ENCODE measurements around the gene KLHL29. TPM values are rescaled to one million over a fixed set of nuclear protein-coding genes. Genes with fewer than 3 reads are reported as not detected.

KLHL29 gene
- total RNA-seq, 1 experiment from 2014 or later, result 12.2 TPM

DNA sequence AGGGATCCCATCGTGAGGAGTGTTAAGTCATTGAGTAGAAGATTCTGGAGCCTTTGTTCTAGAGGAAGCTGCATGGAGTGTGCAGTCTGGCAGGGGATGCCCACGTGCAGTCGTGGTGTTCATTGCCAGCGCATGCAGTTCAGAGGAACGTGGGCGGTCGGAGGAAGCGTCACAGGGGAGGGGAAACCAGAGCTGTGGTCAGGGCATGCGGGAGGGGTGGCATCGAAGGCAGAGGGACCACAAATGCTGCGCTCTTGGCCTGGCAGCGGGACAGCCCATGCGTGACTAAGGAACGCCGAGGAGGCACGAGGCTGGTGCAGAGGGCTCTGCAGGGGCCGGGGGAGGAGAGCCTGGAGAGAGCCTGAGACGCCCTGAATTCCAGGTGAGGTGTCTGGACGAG lies 141.1 kb downstream of the KLHL29 start:
- no peak for DNase-seq (ENCODE audit: low spot score)
- Histone ChIP-seq H3K4me3 (ENCODE audit: low read depth, low read length, poor library complexity, severe bottlenecking) (no peak overlapping the region), H3K36me3 (ENCODE audit: insufficient read depth, low read length, poor library complexity, severe bottlenecking) (no peaks in the 10 kb centered on the region), H3K27ac (ENCODE audit: low read depth, low read length, poor library complexity, severe bottlenecking) (no peak overlapping the region), H3K27me3 (replicated peaks; ENCODE audit: insufficient read depth, low read depth, low read length, poor library complexity) (no peaks in the 10 kb centered on the region), H3K4me1 (ENCODE audit: insufficient read depth, low read length, poor library complexity, severe bottlenecking) (peaks cover 23% of the 10 kb centered on the region), H3K9me3 (ENCODE audit: low read depth, low read length, poor library complexity, severe bottlenecking) (no peaks in the 10 kb centered on the region)
- intact Hi-C loops (cut with micrococcal nuclease; ENCODE audit: unreplicated experiment), result no loop called here
- BruUV-seq (replicated peaks), result no TSS peak
- ChIA-PET CTCF (no interaction called here), POLR2A (ENCODE audit: low non-redundant PET) (no interaction called here)
- TF ChIP-seq EZH2 (IDR thresholded peaks at IDR 0.05; ENCODE audit: borderline replicate concordance, low read depth, low read length, poor library complexity, severe bottlenecking), result no peak
- TF ChIP-seq, protein P1, sequence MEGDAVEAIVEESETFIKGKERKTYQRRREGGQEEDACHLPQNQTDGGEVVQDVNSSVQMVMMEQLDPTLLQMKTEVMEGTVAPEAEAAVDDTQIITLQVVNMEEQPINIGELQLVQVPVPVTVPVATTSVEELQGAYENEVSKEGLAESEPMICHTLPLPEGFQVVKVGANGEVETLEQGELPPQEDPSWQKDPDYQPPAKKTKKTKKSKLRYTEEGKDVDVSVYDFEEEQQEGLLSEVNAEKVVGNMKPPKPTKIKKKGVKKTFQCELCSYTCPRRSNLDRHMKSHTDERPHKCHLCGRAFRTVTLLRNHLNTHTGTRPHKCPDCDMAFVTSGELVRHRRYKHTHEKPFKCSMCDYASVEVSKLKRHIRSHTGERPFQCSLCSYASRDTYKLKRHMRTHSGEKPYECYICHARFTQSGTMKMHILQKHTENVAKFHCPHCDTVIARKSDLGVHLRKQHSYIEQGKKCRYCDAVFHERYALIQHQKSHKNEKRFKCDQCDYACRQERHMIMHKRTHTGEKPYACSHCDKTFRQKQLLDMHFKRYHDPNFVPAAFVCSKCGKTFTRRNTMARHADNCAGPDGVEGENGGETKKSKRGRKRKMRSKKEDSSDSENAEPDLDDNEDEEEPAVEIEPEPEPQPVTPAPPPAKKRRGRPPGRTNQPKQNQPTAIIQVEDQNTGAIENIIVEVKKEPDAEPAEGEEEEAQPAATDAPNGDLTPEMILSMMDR (conservative IDR thresholded peaks at IDR 0.05; ENCODE audit: low read depth, low read length), result no peak

DNA sequence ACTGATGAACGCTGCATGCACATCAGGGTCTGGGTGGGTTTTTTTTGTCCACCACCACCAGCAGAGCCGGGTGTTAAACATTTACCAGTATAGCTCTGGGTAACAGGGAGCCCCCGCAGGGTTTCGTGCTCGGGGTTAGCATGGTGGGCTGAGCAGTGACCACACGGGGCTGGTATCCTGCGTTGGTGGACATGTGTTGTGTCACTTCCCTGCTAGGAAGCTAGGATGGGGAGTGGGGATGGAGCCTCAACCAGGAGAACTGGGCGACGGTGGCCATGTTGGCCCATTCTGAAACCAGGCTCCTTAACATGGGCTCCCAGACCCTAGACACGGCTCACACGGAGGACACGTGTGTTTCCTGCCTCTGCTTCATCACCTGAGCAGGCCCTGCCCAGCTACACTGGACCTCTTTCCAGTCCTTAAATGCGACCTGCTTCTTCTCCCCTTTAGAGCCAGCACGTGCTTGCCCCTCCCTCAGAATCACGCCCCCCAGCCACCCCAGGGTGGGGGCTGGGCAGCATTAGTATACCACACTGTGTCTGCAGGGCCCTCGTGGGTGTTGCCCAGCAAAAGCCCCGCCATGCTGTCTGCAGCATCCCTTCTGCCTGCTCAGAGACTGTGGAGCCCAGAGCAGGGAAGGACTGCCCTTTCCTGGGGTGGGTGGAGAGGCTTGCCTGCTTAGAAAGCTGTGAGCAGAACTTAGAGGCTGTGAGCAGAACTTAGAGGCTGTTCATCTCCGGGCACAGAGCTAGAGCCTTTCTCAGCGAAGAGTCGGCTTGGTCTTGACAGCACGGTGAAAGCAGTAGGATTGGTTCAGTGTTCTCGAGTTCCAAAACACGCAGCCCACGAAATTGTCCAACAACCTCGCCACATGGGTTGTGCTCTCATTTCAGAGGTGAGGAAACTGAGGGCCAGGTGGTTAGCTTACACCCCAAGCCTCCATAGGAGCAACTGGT lies 142.1 kb downstream of the KLHL29 start:
- H3K27ac ChIP-seq (ENCODE audit: low read depth, low read length, poor library complexity, severe bottlenecking), result no peak overlapping the region
- no TSS peak for BruUV-seq (replicated peaks)
- intact Hi-C loops (cut with micrococcal nuclease; ENCODE audit: unreplicated experiment), result no loop called here
- POLR2A ChIA-PET (ENCODE audit: low non-redundant PET), result no interaction called here
- CTCF ChIA-PET, result no interaction called here
- H3K36me3 ChIP-seq (ENCODE audit: insufficient read depth, low read length, poor library complexity, severe bottlenecking), result no peaks in the 10 kb centered on the region
- H3K9me3 ChIP-seq (ENCODE audit: low read depth, low read length, poor library complexity, severe bottlenecking), result no peaks in the 10 kb centered on the region
- TF ChIP-seq, protein P1 (conservative IDR thresholded peaks at IDR 0.05; ENCODE audit: low read depth, low read length), result no peak
- TF ChIP-seq EZH2 (IDR thresholded peaks at IDR 0.05; ENCODE audit: borderline replicate concordance, low read depth, low read length, poor library complexity, severe bottlenecking), result no peak
- H3K4me3 ChIP-seq (ENCODE audit: low read depth, low read length, poor library complexity, severe bottlenecking), result no peak overlapping the region
- H3K4me1 ChIP-seq (ENCODE audit: insufficient read depth, low read length, poor library complexity, severe bottlenecking), result peaks cover 28% of the 10 kb centered on the region
- H3K27me3 ChIP-seq (replicated peaks; ENCODE audit: insufficient read depth, low read depth, low read length, poor library complexity), result no peaks in the 10 kb centered on the region
- no peak for DNase-seq (ENCODE audit: low spot score)

DNA sequence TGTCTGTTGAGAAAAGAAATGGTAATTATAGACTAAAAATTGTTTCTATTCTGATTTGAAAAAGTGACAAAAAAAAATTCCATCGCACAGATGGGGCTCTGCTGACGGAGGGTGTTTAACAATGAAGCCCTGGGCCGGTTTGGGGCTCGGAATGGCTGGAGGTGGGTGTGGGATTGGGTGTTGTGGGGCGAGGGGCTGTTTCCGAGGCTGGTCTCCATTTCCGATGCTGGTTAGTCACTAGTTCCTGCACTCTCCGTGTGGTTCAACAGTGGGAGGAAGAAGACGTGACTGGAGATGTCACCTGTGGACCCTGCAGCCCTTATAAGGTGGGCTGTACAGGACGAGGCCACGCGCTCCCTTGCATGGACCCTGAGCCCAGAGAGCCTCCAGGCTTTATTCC lies 143.2 kb downstream of the KLHL29 start:
- no peaks in the 10 kb centered on the region for H3K36me3 ChIP-seq (ENCODE audit: insufficient read depth, low read length, poor library complexity, severe bottlenecking)

More for the DNA sequence above, 143.2 kb downstream of the KLHL29 start:
- intact Hi-C loops (cut with micrococcal nuclease; ENCODE audit: unreplicated experiment), result no loop called here
- no TSS peak for BruUV-seq (replicated peaks)
- H3K27me3 ChIP-seq (replicated peaks; ENCODE audit: insufficient read depth, low read depth, low read length, poor library complexity), result no peaks in the 10 kb centered on the region
- no peak overlapping the region for H3K27ac ChIP-seq (ENCODE audit: low read depth, low read length, poor library complexity, severe bottlenecking)
- ChIA-PET CTCF (no interaction called here), POLR2A (ENCODE audit: low non-redundant PET) (no interaction called here)
- H3K4me1 ChIP-seq (ENCODE audit: insufficient read depth, low read length, poor library complexity, severe bottlenecking), result peaks cover 35% of the 10 kb centered on the region
- TF ChIP-seq, protein P1 (conservative IDR thresholded peaks at IDR 0.05; ENCODE audit: low read depth, low read length), result no peak
- no peak for TF ChIP-seq EZH2 (IDR thresholded peaks at IDR 0.05; ENCODE audit: borderline replicate concordance, low read depth, low read length, poor library complexity, severe bottlenecking)
- no peaks in the 10 kb centered on the region for H3K9me3 ChIP-seq (ENCODE audit: low read depth, low read length, poor library complexity, severe bottlenecking)
- no peak for DNase-seq (ENCODE audit: low spot score)
- no peak overlapping the region for H3K4me3 ChIP-seq (ENCODE audit: low read depth, low read length, poor library complexity, severe bottlenecking)
